Endodermal cell (in vitro differentiated cells): ENCODE data around the gene SOX1. TPM values are rescaled to one million over a fixed set of nuclear protein-coding genes. Genes with fewer than 3 reads are reported as not detected.
A peak's percentile ranks its signal among the peaks of the same experiment; 100 is the strongest.

Experiments
- DNase-seq: peaks from one replicate; pipeline ENCODE4 v3.0.0-alpha.2; 2017
- H3K27ac ChIP-seq: 2 replicates; pipeline ENCODE4 v1.5.1; 2013; ENCODE audit warnings: mild to moderate bottlenecking, low read depth, low read length, moderate library complexity
- H3K27me3 ChIP-seq: 2 replicates; pipeline ENCODE4 v1.6.1; 2013; ENCODE audit warnings: mild to moderate bottlenecking, low read length, moderate library complexity; ENCODE audit not compliant: insufficient read depth, control insufficient read depth, poor library complexity, severe bottlenecking
- H3K36me3 ChIP-seq: 2 replicates; pipeline ENCODE4 v1.7.0; 2013; ENCODE audit warnings: mild to moderate bottlenecking, low read length, moderate library complexity; ENCODE audit not compliant: control insufficient read depth, insufficient read depth
- H3K4me1 ChIP-seq: one replicate; pipeline ENCODE4 v1.7.0; 2013; ENCODE audit warnings: low read length; ENCODE audit not compliant: control insufficient read depth, insufficient read depth
- H3K4me3 ChIP-seq: 2 replicates; pipeline ENCODE4 v1.5.1; 2013; ENCODE audit warnings: mild to moderate bottlenecking, low read length, moderate library complexity
- H3K9ac ChIP-seq: 2 replicates; pipeline ENCODE4 v1.6.1; 2013; ENCODE audit warnings: mild to moderate bottlenecking, low read length, moderate library complexity; ENCODE audit not compliant: poor library complexity, severe bottlenecking; ENCODE audit errors: extremely low read depth
- H3K9me3 ChIP-seq: 2 replicates; pipeline ENCODE4 v1.6.1; 2013; ENCODE audit warnings: mild to moderate bottlenecking, low read length, moderate library complexity; ENCODE audit not compliant: control insufficient read depth
- H3K27ac Mint-ChIP-seq: 2 replicates; pipeline ENCODE4 v1.8.0; 2020; ENCODE audit warnings: mixed read lengths
- H3K27me3 Mint-ChIP-seq: 2 replicates; pipeline ENCODE4 v1.8.0; 2021; ENCODE audit warnings: mild to moderate bottlenecking, mixed read lengths; ENCODE audit not compliant: insufficient read depth
- H3K36me3 Mint-ChIP-seq: 2 replicates; pipeline ENCODE4 v1.8.0; 2020; ENCODE audit warnings: low read depth, mixed read lengths
- H3K4me1 Mint-ChIP-seq: 2 replicates; pipeline ENCODE4 v1.8.0; 2020; ENCODE audit warnings: mixed read lengths
- H3K4me3 Mint-ChIP-seq: 2 replicates; pipeline ENCODE4 v1.8.0; 2020; ENCODE audit warnings: mild to moderate bottlenecking, moderate library complexity, mixed read lengths
- H3K9me3 Mint-ChIP-seq: 2 replicates; pipeline ENCODE4 v1.8.0; 2020; ENCODE audit warnings: mild to moderate bottlenecking, mixed read lengths
- CTCF ChIP-seq: fragments of 200-600 bp; sonication (generic); conservative IDR thresholded peaks from 2 replicates; pipeline ENCODE4 v1.5.0; 2021; ENCODE audit warnings: antibody characterized with exemption, mild to moderate bottlenecking
- WGBS, 2 experiments: methylation state at CpG; one replicate each; pipeline versions ENCODE4 v1.1.5 to v1.1.7; 2013; ENCODE audit warnings: missing lambda C conversion rate in 2 of 2, mixed read lengths in 1 of 2; ENCODE audit not compliant: insufficient coverage in 1 of 2, insufficient read length in 1 of 2; 5-methylcytosine and 5-hydroxymethylcytosine counted together
- total RNA-seq, 2 donors: library from RNA; stranded (reverse); fragmentation: NEBNext Ultra II Directional in 1 of 2; extraction: Animal tissue kit (Norgen Biotek cat#: 25700) in 1 of 2; gene quantifications; 2 replicates in 1 of 2; 3 replicates in 1 of 2; pipeline ENCODE4 v1.2.1, GENCODE V29; 2021

SOX1 gene
- total RNA-seq, 2 donors from 2014 or later = not detected

- no peak overlapping the region for H3K4me3 Mint-ChIP-seq
- Histone ChIP-seq H3K9me3 (no peaks in the 10 kb centered on the region), H3K9ac (no peak overlapping the region), H3K27ac (no peak overlapping the region), H3K27me3 (peaks cover 93% of the 10 kb centered on the region), H3K4me3 (no peak overlapping the region), H3K36me3 (no peaks in the 10 kb centered on the region), H3K4me1 (no peaks in the 10 kb centered on the region)
- peaks cover 16% of the 10 kb centered on the region for H3K4me1 Mint-ChIP-seq
- H3K27me3 Mint-ChIP-seq = peaks cover 88% of the 10 kb centered on the region
- no peak overlapping the region for H3K27ac Mint-ChIP-seq
- no peak for TF ChIP-seq CTCF
- DNase-seq = peak; percentile 82
- no peaks in the 10 kb centered on the region for H3K36me3 Mint-ChIP-seq
- WGBS, 2 experiments = 0 to 2% methylated on average over 9 to 103 of the region's 103 CpGs
- H3K9me3 Mint-ChIP-seq = no peaks in the 10 kb centered on the region
These were observed 1.1 kb downstream of the SOX1 start for GRCh38 chr13:112067871-112068539.

GRCh38 chr13:112068540-112069060 lies 1.7 kb downstream of the SOX1 start:
- Histone ChIP-seq H3K9me3 (no peaks in the 10 kb centered on the region), H3K27me3 (peaks cover 93% of the 10 kb centered on the region), H3K27ac (peak overlapping the region; percentile 56), H3K9ac (no peak overlapping the region), H3K36me3 (no peaks in the 10 kb centered on the region), H3K4me1 (no peaks in the 10 kb centered on the region), H3K4me3 (no peak overlapping the region)
- Mint-ChIP-seq H3K27ac (no peak overlapping the region), H3K36me3 (no peaks in the 10 kb centered on the region), H3K4me1 (peaks cover 13% of the 10 kb centered on the region), H3K9me3 (no peaks in the 10 kb centered on the region), H3K27me3 (peaks cover 86% of the 10 kb centered on the region), H3K4me3 (peak overlapping the region; percentile 19)
- no peak for TF ChIP-seq CTCF
- WGBS, 2 experiments = 1 to 2% methylated on average over 11 to 80 of the region's 80 CpGs
- peak; percentile 66 for DNase-seq

GRCh38 chr13:112069061-112069844 lies 2.3 kb downstream of the SOX1 start:
- Histone ChIP-seq H3K4me1 (no peaks in the 10 kb centered on the region), H3K4me3 (no peak overlapping the region), H3K36me3 (no peaks in the 10 kb centered on the region), H3K27me3 (peaks cover 93% of the 10 kb centered on the region), H3K9me3 (no peaks in the 10 kb centered on the region), H3K27ac (peak overlapping the region; percentile 56), H3K9ac (no peak overlapping the region)
- Mint-ChIP-seq H3K9me3 (no peaks in the 10 kb centered on the region), H3K36me3 (no peaks in the 10 kb centered on the region), H3K27ac (no peak overlapping the region), H3K4me3 (peak overlapping the region; percentile 19), H3K27me3 (peaks cover 86% of the 10 kb centered on the region), H3K4me1 (peaks cover 19% of the 10 kb centered on the region)
- WGBS, 2 experiments = 0 to 6% methylated on average over 6 to 28 of the region's 33 CpGs
- no peak for TF ChIP-seq CTCF
- peak; percentile 60 for DNase-seq
